LNCaP clone FGC (cell line): ENCODE results near the gene ABHD10.

Source experiments
- DNase-seq: peaks from one replicate; pipeline ENCODE4 v3.0.0-alpha.2; 2011; ENCODE audit warnings: low read depth
- H3K4me3 ChIP-seq: 2 replicates; pipeline ENCODE4 v1.5.1; 2011; ENCODE audit warnings: mild to moderate bottlenecking, low read depth, low read length, control low read depth
- CTCF ChIP-seq: IDR thresholded peaks from 2 replicates; pipeline ENCODE4 v1.5.1; 2012; ENCODE audit warnings: mild to moderate bottlenecking; ENCODE audit not compliant: control insufficient read depth, insufficient read depth; ENCODE audit errors: extremely low read depth

Gene ABHD10

GRCh38 chr3:111970376-111970775 is 8.4 kb upstream of the ABHD10 start:
- no peak for DNase-seq
- no peak for TF ChIP-seq CTCF
- H3K4me3 ChIP-seq: no peak overlapping the region

GRCh38 chr3:111971533-111972130 is 7.2 kb upstream of the ABHD10 start:
- no peak for TF ChIP-seq CTCF

GRCh38 chr3:111972891-111973290 is 5.9 kb upstream of the ABHD10 start:
- DNase-seq: no peak
- no peak for TF ChIP-seq CTCF
- H3K4me3 ChIP-seq: no peak overlapping the region

More at GRCh38 chr3:111971533-111972130, 7.2 kb upstream of the ABHD10 start:
- no peak for DNase-seq
- no peak overlapping the region for H3K4me3 ChIP-seq

GRCh38 chr3:111975131-111975530 is 3.7 kb upstream of the ABHD10 start:
- DNase-seq: no peak
- no peak overlapping the region for H3K4me3 ChIP-seq
- TF ChIP-seq CTCF: no peak

GRCh38 chr3:111976254-111976653 is 2.6 kb upstream of the ABHD10 start:
- TF ChIP-seq CTCF: no peak
- H3K4me3 ChIP-seq: no peak overlapping the region
- DNase-seq: no peak

- TF ChIP-seq CTCF: no peak
- DNase-seq: no peak
- H3K4me3 ChIP-seq: peak overlapping the region; percentile 84
Observed at GRCh38 chr3:111979434-111980038, 710 bp downstream of the ABHD10 start.
